GM04503 (cell line): ENCODE data around the gene SMIM36.
A peak's percentile ranks its signal among the peaks of the same experiment; 100 is the strongest.
"Not testable (repeated sequence)": the region's sequence is repeated elsewhere in the genome, so short reads cannot be mapped to it uniquely, and the experiment has no call there.

ENCODE experiments used
- DNase-seq: peaks from one replicate; pipeline ENCODE4 v3.0.0-alpha.2; 2012; ENCODE audit warnings: low read depth

SMIM36 gene

DNA sequence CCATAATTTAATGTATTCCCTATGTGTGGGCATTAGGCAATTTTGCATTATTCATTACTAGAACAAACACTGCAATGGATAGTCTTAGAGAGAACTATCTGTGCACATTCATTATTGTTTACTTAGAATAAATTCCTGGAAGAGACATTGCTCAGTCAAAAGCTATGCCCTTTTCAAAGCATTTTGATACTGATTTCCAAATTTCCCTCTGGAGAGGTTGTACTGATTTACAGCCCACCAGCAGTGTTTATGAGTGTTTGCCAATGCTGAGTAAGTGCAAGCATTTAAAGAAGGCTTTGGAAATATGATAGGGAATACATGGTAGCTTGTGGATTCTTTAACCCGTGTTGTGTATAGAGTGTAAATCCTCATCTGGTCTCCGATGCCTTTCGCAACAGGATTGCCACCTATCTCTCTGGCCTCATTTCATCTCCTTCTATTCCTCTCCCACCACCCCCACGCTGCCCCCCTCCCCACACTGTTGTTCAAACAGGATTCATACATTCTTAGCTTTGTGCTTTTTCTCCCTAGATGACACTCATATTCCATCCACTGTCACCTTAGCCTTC is 56.3 kb downstream of the SMIM36 start:
- DNase-seq, result peak; percentile 88

DNA sequence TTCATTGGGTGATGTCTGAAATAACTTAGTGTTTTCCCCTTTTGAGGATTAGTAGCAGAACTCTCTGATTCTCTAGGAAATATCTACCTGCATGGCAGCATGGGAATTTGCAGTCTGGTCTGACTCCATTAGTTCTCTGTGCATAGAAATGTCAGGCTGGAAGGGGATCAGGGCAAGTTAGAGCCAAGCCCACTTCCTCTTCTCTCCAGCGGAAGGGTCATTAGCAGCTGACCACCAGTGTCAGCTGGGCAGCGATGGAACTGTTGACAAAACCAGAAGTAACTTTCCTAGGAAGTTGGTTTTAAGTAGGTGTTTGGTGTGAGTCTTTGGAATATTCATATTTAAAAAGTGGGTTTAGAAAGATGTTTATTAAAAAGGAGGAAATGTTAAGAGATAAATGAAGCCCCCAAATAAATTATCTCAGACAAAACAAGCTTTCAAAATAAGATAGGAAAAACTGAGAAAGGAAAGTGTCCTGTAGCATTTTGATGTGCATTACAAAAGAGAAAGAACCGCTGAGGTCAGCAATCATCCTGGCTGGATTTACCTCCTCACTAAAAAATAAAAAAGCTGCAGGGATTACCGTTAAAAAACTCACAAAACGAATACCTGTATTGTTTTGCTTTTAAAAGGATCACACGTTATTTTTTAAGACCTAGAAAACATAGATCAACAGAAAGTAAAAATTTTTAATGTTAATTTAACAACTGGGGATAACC is 57.3 kb downstream of the SMIM36 start:
- no peak for DNase-seq

DNA sequence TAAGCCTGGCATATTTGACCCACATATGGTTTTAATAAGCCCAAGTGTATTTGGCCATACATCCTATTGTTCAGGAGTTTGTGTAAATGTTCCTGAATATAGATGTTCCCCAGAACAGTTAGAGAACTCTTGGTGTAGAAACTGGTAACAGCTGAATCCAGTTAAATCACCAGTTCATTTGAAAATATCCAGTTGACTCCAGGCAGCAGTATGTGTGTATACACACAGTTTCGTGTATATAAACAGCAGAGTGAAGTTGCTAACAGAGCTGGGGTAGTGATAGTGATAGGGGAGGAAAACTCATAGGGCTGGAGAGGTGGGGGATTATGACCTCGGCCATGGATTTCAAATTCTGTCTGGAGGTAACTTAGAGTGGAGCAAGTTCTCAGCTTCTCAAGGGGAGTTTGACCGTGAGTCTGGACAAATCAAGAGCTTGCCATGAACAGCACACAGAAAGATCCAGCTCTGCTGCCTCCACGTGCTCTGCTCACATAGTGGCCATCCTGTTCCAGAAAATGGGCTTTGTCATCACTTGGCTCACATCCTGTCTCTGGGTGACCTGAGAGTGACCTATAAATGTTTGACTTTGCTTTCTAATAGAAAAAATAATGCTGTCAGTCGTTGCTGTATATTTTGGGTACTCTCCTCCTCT is 59.0 kb downstream of the SMIM36 start:
- DNase-seq, result no peak

DNA sequence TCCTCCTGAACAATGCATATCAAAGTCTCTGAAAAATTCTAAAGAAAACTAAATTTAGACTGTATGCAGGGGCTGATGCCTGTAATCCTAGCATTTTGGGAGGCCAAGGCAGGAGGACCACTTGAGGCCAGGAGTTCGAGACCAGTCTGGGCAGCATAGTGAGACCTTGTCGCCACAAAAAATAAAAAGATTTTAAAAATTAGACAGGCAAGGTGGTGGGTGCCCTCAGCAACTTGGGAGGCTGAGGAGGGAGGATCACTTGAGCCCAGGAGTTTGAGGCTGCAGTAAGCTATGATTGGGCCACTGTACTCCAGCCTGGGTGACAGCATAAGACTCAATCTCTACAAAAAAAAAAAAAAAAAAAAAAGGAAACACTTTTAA is 59.5 kb downstream of the SMIM36 start:
- no peak for DNase-seq

DNA sequence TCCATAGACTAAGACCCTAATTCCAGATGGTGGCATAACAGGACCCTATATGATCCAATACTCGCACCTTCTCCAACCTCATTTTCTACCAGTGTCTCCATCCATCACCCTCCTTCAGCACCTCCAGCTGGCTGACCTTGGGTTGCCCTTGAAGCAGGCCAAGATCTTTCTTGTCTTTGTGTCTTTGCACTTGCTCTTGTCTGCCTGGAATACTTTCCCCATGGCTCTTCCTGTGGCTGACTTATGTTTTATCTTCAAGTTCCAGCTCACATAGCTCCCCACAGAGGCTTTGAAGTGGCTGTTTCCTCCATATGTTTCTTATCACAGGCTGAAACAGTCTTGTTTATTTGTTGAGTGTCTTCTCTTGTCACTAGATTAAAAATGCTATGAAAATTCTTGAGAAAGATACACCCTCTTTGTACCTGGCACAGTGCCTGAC is 60.0 kb downstream of the SMIM36 start:
- no peak for DNase-seq

DNA sequence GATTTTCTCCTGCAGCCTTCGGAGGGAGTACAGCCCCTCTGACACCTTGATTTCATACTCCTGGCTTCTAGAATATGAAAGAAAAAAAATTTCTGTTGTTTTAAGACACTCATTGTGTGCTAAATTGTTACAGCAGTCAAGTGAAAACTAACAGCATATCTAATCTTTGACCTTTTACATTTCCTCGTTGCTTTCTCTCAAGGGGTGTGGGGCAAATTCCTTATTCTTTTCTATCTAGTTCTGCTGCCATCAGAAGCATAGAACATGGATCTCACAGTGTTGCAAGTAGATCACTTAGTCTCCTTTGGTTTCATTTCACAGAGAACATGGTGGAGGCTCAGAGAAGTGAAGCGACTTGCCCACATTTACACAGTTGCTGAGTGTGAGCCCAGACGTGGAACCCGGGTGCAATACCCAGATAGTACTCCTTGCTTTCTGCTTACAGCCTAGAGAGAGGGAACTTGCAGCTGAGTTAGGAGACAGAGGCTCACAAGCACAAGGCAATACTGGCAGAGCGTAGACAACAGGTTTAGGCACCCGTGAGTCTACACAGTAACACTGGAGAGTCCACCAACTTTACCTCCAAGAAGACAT is 60.9 kb downstream of the SMIM36 start:
- DNase-seq, result no peak

DNA sequence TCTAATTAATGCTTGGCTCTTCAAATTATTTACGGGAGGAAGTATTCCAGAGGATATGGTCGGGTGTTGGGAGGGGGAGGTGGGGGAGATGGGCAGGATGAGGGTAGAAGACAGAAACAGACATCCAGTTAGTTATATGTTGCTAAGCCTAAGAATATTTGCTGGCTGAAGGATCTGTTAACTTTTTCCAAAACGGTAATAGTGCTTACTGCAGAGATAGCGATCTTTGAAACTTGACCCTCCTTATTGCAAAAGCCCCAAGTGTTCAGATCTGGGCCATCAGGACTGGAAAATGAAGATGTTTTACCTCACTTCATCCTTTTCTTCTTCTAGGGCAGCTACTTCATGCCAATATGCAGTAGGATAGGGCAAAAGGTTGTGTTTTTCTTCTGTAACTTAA is 62.6 kb downstream of the SMIM36 start:
- no peak for DNase-seq

DNA sequence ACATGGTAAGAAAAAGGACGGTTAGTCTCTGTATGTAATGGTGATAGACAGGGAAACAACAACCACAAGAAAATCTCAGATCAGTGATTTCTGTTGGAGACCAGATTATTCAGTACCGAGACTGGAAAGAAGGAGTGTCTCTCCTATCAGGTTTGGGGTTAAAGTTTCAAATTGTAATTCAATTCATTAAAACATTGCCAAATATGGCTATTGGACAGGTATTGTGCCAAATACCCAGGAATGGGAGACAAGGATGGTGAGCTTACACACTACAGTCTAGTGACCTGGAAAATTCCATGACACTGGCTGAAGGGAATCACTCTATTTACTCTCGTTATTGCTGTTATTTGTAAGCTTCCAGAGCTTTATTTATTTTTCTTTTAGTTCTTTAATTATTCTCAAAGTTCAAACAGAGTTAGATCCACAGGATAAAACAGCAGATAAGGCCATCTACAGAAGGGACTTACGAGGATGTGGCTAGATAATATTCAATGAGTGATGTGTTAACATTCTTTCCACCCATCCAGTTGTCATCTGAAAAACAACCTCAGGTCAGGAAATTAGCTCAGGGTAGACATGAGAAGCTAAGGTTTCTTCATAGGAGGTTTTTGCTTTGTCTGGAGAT is 64.6 kb downstream of the SMIM36 start:
- DNase-seq, result no peak

DNA sequence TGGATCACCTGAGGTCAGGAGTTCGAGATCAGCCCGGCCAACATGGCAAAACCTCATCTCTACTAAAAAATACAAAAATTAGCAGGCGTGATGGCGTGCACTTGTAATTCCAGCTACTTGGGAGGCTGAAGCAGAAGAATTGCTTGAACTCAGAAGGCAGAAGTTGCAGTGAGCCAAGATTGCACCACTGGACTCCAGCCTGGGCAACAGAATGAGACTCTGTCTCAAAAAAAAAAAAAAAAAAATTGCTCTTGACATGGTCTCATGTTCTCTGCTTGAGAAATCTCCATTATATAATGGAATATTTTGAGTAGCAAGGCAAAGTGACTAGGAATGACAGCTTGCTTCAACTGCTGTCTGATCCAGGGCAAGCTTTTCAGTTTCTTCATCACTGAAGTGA is 65.2 kb downstream of the SMIM36 start:
- not testable (repeated sequence) for DNase-seq

DNA sequence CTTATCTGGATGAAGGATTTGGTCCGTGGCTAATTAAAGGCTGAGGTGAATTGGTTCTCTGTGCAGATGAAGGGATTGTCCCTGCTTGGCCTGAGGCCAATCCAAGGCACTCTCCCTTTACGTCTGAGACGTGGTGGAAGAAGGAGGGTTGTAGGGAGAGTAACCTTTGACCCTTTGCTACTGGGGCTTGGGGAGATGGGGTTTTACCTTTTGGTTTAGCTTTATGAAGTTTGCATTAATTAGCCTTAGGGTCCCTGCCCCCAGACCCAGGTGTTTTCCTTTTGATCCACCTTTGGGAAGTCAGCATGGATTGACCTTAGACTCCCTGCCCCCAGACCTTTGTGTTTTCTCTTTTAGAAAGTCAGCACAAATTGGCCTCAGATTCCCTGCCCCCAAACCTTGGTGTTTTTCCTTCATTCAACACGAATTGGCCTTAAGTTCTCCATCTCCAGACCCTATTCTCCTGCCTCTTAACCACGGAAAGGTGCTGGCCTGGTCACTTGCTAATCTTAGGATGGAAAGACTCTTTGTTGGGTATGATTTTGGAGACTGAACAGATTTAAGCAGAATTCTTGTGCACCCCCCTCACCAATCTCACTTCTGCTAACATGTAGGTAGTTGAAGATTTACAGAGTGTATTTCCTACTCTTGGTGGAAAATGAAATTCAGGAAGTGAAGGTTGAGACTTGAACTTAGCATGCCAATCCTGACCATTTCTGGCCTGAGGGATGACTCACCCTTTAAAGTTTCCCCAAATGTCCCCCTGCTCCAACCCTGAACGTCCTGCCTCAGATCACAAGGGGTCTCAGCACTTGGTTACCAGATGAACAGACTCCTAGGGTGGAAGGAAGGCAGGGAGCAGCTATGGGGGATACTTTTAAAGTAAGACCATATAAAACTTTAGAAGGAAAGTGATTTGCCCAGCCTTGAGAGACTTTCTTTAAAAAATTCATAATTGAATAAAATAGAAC is 66.5 kb downstream of the SMIM36 start:
- DNase-seq, result no peak

DNA sequence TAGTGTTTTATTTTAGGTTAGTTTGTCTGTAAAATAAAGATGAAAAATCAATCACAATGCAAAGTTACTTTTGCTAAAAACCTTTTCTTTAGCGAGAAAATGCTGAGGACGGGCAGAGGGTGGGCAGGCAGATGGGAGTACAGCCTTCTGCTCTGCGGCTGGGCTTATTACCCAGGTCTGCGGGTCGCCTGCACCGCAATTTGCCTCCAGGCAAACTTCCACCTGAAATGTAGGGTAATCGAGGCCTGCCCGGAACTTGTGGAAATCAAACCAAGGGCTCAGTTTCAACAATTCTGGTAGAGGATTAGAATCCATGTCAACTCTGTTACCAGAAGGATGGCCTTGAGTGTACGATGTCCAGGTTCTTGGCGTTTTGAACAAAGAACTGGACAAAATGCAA is 67.3 kb downstream of the SMIM36 start:
- no peak for DNase-seq

DNA sequence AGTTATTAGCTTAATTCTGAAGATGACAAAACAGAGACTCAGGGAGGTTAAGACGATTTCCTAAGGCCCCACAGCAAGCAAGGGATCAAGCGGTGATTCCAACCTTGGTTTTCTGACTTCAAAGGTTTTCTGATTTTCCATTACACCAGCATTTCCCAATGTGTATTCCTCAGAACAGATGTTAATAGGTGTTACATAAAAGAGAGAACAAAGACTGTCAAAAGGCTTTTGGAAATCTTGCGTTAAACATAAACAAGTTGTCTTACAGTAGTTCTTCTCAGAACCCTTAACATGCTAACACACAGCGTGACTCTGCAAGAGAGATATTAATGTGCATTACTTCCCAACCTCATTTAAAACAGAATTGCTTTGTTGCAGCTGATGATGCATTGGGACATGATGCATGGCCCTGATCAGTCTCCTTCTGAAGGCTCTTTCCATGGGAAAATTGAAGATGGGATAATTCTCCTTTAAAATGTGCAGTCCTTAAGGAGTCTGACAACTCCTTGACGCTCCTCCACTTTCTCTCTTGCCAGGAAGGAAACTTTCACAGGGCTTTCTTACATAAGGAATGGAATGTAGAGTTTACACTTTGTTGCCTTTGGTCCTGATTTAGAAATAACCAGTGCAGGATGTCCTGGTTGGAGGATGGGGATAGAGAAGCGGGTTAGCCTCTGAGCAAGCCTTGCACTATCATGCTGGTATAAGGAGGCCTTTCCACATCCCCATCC is 68.1 kb downstream of the SMIM36 start:
- no peak for DNase-seq

DNA sequence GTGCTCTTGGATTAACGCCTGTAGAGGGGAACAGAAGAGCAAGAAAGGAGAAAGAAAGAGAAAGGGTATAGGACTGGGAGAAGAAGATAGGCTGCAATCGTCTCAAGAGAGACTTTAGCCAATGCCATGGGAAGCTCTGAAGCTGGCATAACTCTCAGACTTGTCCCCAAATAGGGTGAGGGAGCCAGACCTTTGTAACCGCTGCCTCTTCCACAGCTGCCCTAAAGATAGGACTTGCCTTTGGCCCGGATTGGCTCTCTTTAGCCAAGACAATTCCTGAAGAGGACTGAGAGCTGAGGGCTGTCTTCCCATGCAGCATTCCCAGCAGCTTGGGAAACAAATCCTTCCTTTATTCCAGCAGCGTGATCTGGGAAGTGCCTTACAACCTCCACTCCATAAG is 68.8 kb downstream of the SMIM36 start:
- no peak for DNase-seq

DNA sequence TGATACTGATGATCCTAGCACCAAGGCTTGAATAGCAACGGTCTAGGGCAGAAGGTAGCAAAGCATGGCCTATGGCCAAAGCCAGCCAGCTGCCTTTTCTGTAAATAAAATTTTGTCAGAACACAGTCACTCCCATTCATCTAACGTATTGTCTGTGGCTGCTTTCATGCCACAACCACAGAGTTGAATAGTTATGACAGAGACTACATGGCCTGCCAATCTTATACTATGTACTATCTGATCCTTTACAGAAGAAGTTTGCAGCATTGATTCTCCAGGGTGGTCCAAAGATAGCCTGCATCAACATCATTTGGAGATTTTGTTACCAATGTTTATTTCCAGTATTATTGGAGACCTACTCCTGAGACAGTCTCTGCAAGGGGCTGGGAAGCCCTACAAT is 69.7 kb downstream of the SMIM36 start:
- no peak for DNase-seq

DNA sequence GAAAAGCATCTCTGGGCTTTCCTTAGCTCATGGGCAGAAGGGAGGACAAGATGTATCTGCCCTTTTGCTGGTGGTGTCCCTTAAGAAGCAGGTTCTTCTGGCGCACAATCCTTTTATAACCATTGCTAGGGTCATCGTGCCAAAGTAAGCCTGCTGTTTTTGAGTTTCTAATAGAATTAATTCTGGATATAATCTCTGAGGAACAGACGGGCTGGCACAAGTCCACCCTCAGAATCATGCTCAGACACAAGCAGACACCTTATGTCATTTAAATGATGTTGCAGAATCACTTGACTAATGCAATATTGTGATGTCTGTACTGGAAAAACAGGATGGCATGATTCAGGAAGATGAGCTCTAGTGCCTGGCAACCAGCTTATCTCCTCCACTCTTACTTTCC is 70.9 kb downstream of the SMIM36 start:
- DNase-seq, result no peak

DNA sequence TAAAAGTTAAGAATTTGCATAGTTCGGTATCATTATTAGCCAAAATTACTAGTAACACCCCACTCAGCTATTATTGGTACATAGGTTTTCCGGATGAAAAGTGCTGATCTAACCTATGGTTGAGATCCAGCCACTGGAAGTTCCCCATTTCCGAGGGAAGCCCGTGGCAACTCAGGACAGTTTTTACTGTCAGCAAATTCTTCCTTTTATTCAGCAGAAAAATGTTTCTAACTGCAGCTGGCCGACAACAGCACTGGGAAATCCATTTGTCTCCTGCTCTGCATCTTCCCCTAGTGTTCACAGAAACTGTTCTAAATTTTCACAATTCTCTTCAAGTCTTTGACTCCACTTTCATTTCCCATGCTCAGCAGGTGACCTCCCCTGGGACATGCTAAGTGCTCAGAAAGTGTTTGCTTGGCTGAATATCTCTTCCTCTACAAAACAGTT is 74.1 kb downstream of the SMIM36 start:
- DNase-seq, result no peak

DNA sequence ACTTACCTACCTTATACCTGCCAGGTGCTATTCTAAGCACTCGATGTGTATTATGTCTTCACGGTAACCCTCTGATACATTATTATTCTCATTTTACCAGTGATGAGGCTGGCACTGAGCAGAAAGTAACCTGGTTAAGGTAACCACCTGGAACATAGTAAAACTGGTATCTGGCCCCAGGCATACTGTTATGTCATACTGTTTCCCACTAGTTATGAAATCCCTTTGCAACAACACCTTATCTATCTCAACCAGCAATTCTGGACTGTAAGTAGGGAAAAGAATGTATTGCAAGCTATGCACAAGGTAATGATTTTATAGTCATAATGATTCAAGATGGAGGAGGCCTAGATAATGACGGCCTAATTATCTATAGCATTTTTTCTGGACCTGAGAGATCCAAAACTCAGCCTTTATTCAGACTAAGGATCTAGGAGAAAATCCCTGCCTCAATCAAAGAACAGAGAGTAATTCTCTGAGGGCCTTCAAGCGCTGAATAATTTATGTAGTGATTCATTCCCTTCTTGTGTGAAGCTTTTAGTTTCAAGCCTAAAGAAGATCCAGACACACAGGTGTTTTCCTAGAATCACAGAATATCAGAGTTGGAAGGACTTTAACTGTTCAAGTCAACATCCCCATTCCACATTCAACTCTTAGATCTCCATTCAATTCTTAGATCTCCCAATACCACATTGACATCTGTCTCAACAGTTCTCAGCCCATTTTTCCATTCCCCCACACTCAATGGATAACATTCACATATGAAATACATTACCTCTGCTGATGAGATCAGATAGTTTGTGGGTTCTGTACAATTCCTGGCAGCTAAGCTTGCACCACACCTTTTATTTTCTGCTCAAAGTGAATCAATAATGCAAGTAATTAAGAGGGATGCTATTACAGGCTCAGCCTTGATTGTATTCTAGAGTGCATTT is 74.8 kb downstream of the SMIM36 start:
- no peak for DNase-seq

DNA sequence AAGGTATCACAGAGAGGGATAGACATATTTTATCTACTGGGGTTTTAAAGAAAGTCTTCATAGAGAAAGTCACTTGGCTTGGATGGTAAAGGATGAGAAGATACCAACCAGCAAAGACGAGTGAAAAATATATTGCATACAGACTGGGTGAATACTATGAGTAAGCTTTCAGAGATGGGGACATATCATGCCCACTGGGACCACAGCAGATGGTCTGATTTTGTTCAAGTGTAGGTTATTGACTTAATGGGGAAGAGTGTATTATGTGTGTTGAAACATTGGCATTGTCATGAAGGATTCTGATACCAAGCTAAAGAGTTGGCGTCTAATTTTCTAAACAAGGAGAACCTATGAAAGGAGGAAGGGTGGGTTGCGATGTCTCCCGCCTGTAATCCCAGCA is 75.8 kb downstream of the SMIM36 start:
- DNase-seq, result no peak

DNA sequence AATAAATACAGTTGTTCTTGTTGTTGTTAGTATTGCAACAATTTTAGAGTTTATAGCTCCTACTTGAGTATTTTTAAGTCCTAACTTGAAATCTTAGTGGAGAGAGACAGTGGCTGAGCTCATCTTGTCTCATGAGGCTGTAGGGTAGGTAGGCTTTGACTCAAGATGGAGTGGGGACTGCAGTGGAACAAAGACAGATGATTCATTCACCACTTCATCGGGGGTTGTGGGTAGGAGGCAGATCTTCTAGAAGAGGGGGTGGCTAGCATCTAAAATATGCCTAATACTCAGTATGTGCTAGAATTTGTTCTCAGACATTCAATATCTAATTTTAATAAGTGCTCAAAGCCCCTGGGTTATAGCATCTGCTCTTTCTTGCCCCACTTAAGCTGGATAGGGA is 76.5 kb downstream of the SMIM36 start:
- DNase-seq, result no peak
